Right lobe of liver (tissue), 6 donors: ENCODE measurements around the gene DNAJC5. TPM values are rescaled to one million over a fixed set of nuclear protein-coding genes. Genes with fewer than 3 reads are reported as not detected.

Experiments
- ATAC-seq, 4 donors: fragments of 200-7000 bp; cut with Tn5 transposase; one replicate each; pipeline ENCODE4 v1.9.1; 2020; ENCODE audit warnings: mild to moderate bottlenecking in 4 of 4, moderate library complexity in 4 of 4
- DNase-seq, 3 donors: peaks; one replicate each; pipeline ENCODE4 v3.0.0-alpha.2; 2020
- H3K27ac ChIP-seq, 3 donors: fragments of 200-600 bp; one replicate each; pipeline ENCODE4 v1.8.0; 2022
- H3K27me3 ChIP-seq, 2 donors: fragments of 200-600 bp; one replicate each; pipeline ENCODE4 v1.8.0; 2022
- H3K36me3 ChIP-seq, 4 donors: fragments of 200-600 bp; sonication (generic) in 1 of 4; one replicate each; pipeline versions ENCODE4 v1.5.1 to v1.8.0; 2017 to 2022; ENCODE audit warnings: control low read depth in 1 of 4
- H3K4me1 ChIP-seq, 4 donors: fragments of 200-600 bp; sonication (generic) in 1 of 4; one replicate each; pipeline versions ENCODE4 v1.5.1 to v1.8.0; 2017 to 2022; ENCODE audit warnings: control low read depth in 1 of 4
- H3K4me3 ChIP-seq, 3 donors: fragments of 200-600 bp; one replicate each; pipeline ENCODE4 v1.8.0; 2022
- H3K9me3 ChIP-seq, 4 donors: fragments of 200-600 bp; sonication (generic) in 1 of 4; one replicate each; pipeline versions ENCODE4 v1.5.1 to v1.8.0; 2017 to 2022; ENCODE audit warnings: control low read depth in 1 of 4
- CTCF ChIP-seq, 4 donors: fragments of 200-600 bp in 3 of 4; fragments of 450-650 bp in 1 of 4; IDR thresholded peaks; one replicate each; pipeline versions ENCODE4 v1.5.1 to v1.8.0; 2016 to 2022; ENCODE audit warnings: antibody characterized with exemption in 4 of 4, mild to moderate bottlenecking in 2 of 4
- POLR2A ChIP-seq: fragments of 450-650 bp; IDR thresholded peaks from one replicate; pipeline ENCODE4 v1.6.1; 2017; ENCODE audit warnings: antibody characterized with exemption, mild to moderate bottlenecking
- WGBS: methylation state at CpG from one replicate; pipeline ENCODE4 v1.1.6; 2018; ENCODE audit warnings: low coverage, low lambda C conversion rate; ENCODE audit not compliant: insufficient coverage; ENCODE audit errors: missing lambda C conversion rate; 5-methylcytosine and 5-hydroxymethylcytosine counted together
- intact Hi-C, 2 donors: fragments of 100-400 bp; cut with DNase I; formaldehyde crosslinking; loops; one replicate each; pipeline versions ENCODE4 v1.11.2 to v1.14.1; 2022
- total RNA-seq, 6 experiments: library from RNA; depleted of rRNA in 2 of 6; stranded (reverse); fragments of >200 nt in 2 of 6; fragmentation: NEBNext Ultra II Directional in 3 of 6; extraction: Animal tissue kit (Norgen Biotek cat#: 25700) in 3 of 6; gene quantifications; one replicate each; pipeline versions ENCODE4 v1.1.0 to v1.2.4, GENCODE V29; 2016 to 2023
- donor health status: DM: no; HTN: yes; CAD: no.
- donor health status: DM: no; HTN: no; CAD: no.
- donor health status: DM: no; HTN: no; CAD: no.
- donor health status: DM: no; HTN: yes; CAD: no.
- donor health status: DM: no; HTN: yes; CAD: no.

DNAJC5 gene
- total RNA-seq, 6 experiments from 2014 or later = 10.7 to 26.0 (median 15.1) TPM

GRCh38 chr20:63897978-63898561 is 3.1 kb downstream of the DNAJC5 start:
- TF ChIP-seq CTCF (IDR thresholded peaks at IDR 0.05) (no peak), POLR2A (no peak)
- intact Hi-C loops = no loop called here
- H3K27me3 ChIP-seq = no peaks in the 10 kb centered on the region
- DNase-seq (no peak), ATAC-seq (no peak)
- 78% methylated on average over 6 of the region's 6 CpGs for WGBS
- H3K4me1 ChIP-seq = peaks cover 0 to 37% (median 9%) of the 10 kb centered on the region in 4 donors
- H3K27ac ChIP-seq = no peak overlapping the region
- H3K9me3 ChIP-seq = no peaks in the 10 kb centered on the region
- H3K36me3 ChIP-seq = peaks cover 0 to 3% (median 0%) of the 10 kb centered on the region in 4 donors
- no peak overlapping the region for H3K4me3 ChIP-seq

GRCh38 chr20:63898882-63899558 is 4.1 kb downstream of the DNAJC5 start:
- Histone ChIP-seq H3K36me3 (peaks cover 0 to 3% (median 0%) of the 10 kb centered on the region in 4 donors), H3K27me3 (no peaks in the 10 kb centered on the region), H3K27ac (no peak overlapping the region), H3K9me3 (no peaks in the 10 kb centered on the region), H3K4me1 (peaks cover 0 to 32% (median 9%) of the 10 kb centered on the region in 4 donors), H3K4me3 (no peak overlapping the region)
- DNase-seq = no peak
- ATAC-seq = no peak
- 70% methylated on average over 10 of the region's 10 CpGs for WGBS
- no peak for TF ChIP-seq CTCF (IDR thresholded peaks at IDR 0.05)
- TF ChIP-seq POLR2A = no peak
- intact Hi-C loops = no loop called here

GRCh38 chr20:63900413-63900812 is 5.5 kb downstream of the DNAJC5 start:
- DNase-seq = no peak
- intact Hi-C loops = no loop called here
- peaks cover 0 to 30% (median 9%) of the 10 kb centered on the region in 4 donors for H3K4me1 ChIP-seq

GRCh38 chr20:63903796-63904561 is 9.1 kb downstream of the DNAJC5 start:
- TF ChIP-seq POLR2A (no peak), CTCF (IDR thresholded peaks at IDR 0.05) (no peak)
- peaks cover 0 to 22% (median 3%) of the 10 kb centered on the region in 4 donors for H3K4me1 ChIP-seq
- no peaks in the 10 kb centered on the region for H3K27me3 ChIP-seq
- ATAC-seq (no peak), DNase-seq (no peak)
- H3K27ac ChIP-seq = no peak overlapping the region
- H3K4me3 ChIP-seq = no peak overlapping the region
- WGBS = 68% methylated on average over 8 of the region's 11 CpGs
- H3K9me3 ChIP-seq = no peaks in the 10 kb centered on the region
- intact Hi-C loops = no loop called here
- H3K36me3 ChIP-seq = no peaks in the 10 kb centered on the region

More at GRCh38 chr20:63900413-63900812, 5.5 kb downstream of the DNAJC5 start:
- TF ChIP-seq POLR2A (no peak), CTCF (IDR thresholded peaks at IDR 0.05) (no peak)
- no peaks in the 10 kb centered on the region for H3K9me3 ChIP-seq
- H3K4me3 ChIP-seq = no peak overlapping the region
- H3K27ac ChIP-seq = no peak overlapping the region
- 68% methylated on average over 3 of the region's 3 CpGs for WGBS
- peaks cover 0 to 3% (median 0%) of the 10 kb centered on the region in 4 donors for H3K36me3 ChIP-seq
- no peak for ATAC-seq
- no peaks in the 10 kb centered on the region for H3K27me3 ChIP-seq
